HG02610 (cell line): ENCODE measurements around the gene DPP9.
"Not testable (repeated sequence)": the region's sequence is repeated elsewhere in the genome, so short reads cannot be mapped to it uniquely, and the experiment has no call there.

Source experiments
- ATAC-seq: cut with Tn5 transposase; IDR thresholded peaks from one replicate; pipeline ENCODE4 v1.9.1; 2021; ENCODE audit warnings: mild to moderate bottlenecking, moderate library complexity; ENCODE audit not compliant: unreplicated experiment

The DPP9 gene

DNA sequence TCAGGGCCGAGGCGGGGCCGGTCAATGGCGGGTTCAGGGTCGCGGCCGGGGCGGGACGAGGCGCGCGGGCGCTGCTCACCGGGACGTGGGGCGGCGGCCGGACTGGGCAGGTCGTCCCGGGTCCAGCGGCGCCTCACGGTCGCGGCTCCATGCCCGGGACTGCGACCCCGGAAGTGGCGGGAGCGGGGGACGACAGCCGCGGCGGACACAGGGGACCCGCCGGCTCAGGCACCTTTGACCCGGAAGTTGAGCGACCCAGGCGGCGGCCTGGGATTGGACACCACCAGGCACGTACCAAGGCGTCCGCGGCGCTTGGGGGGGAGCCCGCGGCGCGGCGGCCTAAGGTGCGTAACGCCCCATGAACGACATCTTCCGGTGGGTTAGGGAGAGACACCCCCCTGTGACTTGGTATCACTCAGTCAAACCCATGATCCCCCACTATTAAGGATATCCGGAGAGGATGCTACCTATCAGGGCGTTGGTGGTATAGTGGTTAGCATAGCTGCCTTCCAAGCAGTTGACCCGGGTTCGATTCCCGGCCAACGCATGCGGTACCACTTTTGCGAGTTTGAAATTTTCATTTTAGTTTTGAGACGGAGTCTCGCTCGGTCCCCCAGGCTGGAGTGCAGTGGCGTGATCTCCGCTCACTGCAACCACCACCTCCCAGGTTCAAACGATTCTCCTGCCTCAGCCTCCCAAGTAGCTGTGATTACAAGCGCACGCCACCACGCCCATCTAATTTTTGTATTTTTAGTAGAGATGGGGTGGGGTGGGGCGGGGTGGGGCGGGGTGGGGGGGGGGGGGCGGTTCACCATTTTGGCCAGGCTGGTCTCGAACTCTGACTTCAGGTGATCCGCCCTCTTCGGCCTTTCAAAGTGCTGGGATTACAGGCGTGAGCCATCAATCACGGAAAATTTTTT, at the start of gene DPP9:
DPP9 (minus strand) TSS at position 248 of the 920 bp plus-strand sequence. CDS start 3,936 bp downstream, outside the sequence.
- peak; percentile 85 for ATAC-seq

- no peak for ATAC-seq
These were observed 49.5 kb upstream of the DPP9 start for GRCh38 chr19:4773047-4773640.

DNA sequence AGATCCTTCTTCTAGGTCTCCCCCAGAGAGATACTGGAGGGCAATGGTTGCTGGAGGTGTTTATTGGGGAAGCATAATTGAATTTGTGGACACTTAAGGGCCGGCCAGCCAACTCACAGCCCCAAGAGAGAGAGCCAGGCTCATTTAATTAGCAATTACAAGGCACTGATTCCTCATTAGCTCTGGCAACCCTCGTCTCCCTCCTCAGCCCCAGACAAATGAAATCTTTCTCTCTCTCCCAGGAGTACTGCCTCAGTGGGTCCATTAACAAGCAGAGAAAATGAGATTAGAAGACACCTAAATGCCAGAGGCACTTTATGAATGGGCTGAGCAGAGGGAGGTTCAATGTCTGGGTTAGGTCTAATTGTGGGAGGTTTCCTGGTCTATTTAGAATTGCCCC, 48.9 kb upstream of the DPP9 start:
- no peak for ATAC-seq

- no peak for ATAC-seq
These were observed 45.5 kb upstream of the DPP9 start for GRCh38 chr19:4768934-4769777.

- no peak for ATAC-seq
These were observed 40.7 kb upstream of the DPP9 start for GRCh38 chr19:4764393-4764660.

DNA sequence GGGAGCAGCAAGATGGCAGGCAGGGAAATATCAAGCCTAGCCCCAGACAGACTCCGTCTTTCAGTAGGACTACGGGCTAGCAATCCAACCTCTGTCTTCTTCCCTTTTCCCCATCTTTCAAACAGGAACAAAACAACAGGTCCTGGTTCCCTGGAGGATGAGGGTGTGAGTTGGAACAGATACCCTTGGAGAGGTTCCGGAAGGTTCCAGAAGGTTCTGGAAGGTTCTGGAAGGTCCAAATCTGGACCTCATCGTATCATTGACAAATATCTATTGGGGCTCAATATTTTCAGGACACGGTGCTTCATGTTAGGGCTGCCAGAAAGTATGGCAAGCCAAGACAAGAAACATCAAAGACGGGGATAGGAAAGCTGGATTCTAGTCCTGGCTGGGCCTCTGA, 39.4 kb upstream of the DPP9 start:
- no peak for ATAC-seq

GRCh38 chr19:4760285-4760650, 36.6 kb upstream of the DPP9 start:
- ATAC-seq, result no peak

GRCh38 chr19:4759388-4760284, 36.0 kb upstream of the DPP9 start:
- ATAC-seq, result no peak

GRCh38 chr19:4758659-4759058, 35.0 kb upstream of the DPP9 start:
- ATAC-seq, result no peak

- ATAC-seq, result no peak
These were observed 34.4 kb upstream of the DPP9 start for GRCh38 chr19:4758082-4758481.

- no peak for ATAC-seq
These were observed 31.8 kb upstream of the DPP9 start for GRCh38 chr19:4755459-4755858.

GRCh38 chr19:4754248-4754647, 30.6 kb upstream of the DPP9 start:
- no peak for ATAC-seq

- ATAC-seq, result no peak
These were observed 26.4 kb upstream of the DPP9 start for GRCh38 chr19:4749870-4750590.

GRCh38 chr19:4748589-4748988, 24.9 kb upstream of the DPP9 start:
- ATAC-seq, result no peak

DNA sequence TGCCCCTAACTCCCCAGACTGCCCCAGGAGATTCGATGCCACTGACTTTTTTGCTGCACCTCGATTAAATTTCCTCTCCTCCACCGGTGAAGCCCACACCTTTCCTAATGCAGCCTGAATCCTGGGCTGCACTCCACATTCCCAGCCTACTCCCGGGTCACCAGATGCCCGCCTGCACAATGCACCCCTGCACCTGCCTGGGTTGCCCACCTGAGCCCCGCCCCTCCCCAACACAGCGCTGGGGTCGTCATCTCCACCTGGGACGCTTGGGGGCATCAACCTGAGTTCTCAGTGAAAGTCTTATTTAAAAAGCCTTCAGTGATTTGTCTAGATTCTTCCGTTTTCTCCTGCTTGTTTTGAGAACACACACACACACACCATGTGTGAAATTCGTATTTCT, 24.5 kb upstream of the DPP9 start:
- ATAC-seq, result no peak

- no peak for ATAC-seq
These were observed 22.3 kb upstream of the DPP9 start for GRCh38 chr19:4745986-4746385.

- ATAC-seq, result not testable (repeated sequence)
These were observed 21.5 kb upstream of the DPP9 start for GRCh38 chr19:4745175-4745574.

DNA sequence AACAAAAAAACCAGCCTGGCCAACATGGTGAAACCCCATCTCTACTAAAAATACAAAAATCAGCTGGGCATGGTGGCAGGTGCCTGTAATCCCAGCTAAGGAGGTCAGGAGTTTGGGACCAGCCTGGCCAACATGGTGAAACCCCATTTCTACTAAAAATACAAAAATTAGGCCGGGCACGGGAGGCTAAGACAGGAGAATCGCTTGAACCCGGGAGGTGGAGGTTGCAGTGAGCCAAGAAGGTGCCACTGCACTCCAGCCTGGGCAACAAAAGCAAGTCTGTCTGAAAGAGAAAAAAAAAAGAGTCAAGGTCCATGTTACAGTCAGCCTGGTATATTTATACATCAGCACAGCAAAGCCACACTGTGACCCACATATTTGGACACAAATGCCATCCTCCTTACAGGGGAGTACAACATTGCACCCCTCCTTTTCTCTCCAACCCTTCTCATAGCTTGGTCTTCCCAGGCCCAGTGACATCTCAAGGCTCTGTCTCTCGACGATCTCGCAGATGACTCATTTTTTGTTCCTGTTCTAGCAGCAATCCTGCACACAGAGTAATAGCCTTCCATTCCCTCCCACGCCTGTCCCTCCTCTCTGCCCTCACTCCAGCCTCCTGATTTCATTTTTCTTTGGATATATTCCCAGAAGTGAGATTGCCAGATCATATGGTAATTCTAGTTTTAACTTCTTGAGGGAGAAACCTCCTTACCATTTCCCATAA, 21.0 kb upstream of the DPP9 start:
- ATAC-seq, result no peak
